ES-I3 (cell line): ENCODE measurements around the gene EIF3K.

Experiments used
- H3K36me3 ChIP-seq: 2 replicates; pipeline ENCODE4 v1.6.1; 2013; ENCODE audit warnings: mild to moderate bottlenecking, low read length, control low read depth, moderate library complexity; ENCODE audit not compliant: insufficient read depth
- H3K4me1 ChIP-seq: 2 replicates; pipeline ENCODE4 v1.6.1; 2013; ENCODE audit warnings: mild to moderate bottlenecking, control low read depth, low read length; ENCODE audit not compliant: insufficient read depth
- H3K9ac ChIP-seq: 2 replicates; pipeline ENCODE4 v1.6.1; 2013; ENCODE audit warnings: low read depth, mild to moderate bottlenecking, low read length, moderate library complexity
- H3K9me3 ChIP-seq: 2 replicates; pipeline ENCODE4 v1.6.1; 2013; ENCODE audit warnings: mild to moderate bottlenecking, low read length, moderate library complexity; ENCODE audit not compliant: control insufficient read depth, insufficient read depth

The EIF3K gene

GRCh38 chr19:38663156-38663651, 44.2 kb downstream of the EIF3K start:
- Histone ChIP-seq H3K9ac (no peak overlapping the region), H3K36me3 (peaks cover 2% of the 10 kb centered on the region; the same call in 1 of the 2 replicates), H3K9me3 (no peaks in the 10 kb centered on the region), H3K4me1 (peaks cover 77% of the 10 kb centered on the region)

DNA sequence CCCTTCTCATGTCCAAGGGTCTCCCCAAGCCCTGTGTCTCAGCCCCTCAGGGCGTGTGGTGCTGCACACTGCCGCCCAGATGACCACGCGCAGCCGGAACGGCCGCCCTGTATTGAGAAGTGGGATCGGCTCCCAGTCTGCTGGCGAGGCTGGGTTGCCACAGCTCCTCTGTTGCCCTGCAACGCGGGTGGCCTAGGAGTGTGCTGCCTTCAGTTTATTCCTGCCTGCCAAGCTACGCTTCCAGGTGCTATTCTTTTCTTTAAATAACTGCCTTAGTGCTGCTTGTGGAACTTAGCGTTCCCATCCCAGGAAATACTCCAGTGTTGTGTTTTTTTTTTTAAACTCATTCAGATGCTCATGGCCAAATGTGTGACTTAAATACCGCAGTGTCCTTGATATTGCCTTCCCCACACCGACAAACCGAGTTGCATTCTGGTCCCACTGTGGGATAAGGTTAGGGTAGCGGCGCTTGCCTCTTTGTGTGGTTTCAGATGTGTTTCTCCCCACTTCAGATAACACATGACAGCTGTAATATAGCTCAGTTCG, 45.0 kb downstream of the EIF3K start:
- Histone ChIP-seq H3K36me3 (0 out of 2 replicates have a peak, but pooled peaks cover 3% of the 10 kb centered on the region), H3K4me1 (peaks cover 76% of the 10 kb centered on the region), H3K9ac (no peak overlapping the region)

DNA sequence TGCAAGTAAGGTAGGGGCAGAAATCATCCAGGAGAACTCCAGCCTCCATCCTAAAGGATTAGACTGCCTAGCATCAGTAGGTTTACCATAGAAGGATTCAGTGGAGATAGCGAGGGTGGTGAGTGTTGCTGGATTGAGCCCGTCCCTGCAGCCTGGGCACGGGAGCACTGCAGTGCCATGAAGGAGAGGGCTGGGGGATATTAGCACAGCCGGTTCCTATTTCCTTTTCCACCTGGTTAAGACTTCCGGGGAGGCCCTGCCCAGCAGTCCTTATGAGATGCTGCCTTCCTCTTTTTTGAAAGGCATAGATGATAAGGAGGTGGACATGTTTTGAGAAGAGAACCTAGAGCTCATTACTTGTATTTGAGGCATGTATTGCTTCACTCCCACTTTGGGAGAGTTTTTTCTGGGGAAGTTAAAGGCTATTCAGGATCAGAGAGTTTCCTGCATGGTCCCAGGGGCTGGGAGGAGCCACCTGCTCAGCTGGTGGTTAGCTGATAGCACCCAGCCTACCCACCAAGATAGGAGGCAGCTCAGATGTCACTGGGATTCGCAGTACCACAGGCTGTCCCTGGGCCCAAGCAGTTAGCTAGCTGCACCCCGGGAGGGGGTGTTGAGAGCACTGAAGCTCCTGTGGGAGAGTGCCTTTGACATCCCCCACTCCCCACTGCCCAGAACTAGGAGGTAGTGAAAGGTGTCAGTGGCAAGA, 45.7 kb downstream of the EIF3K start:
- no peaks in the 10 kb centered on the region for H3K9me3 ChIP-seq
- 0 out of 2 replicates have a peak, but pooled peaks cover 3% of the 10 kb centered on the region for H3K36me3 ChIP-seq
- no peak overlapping the region; the same call in 1 of the 2 replicates for H3K9ac ChIP-seq
- H3K4me1 ChIP-seq: peaks cover 76% of the 10 kb centered on the region

More for the DNA sequence above, 45.0 kb downstream of the EIF3K start:
- H3K9me3 ChIP-seq: no peaks in the 10 kb centered on the region

- no peaks in the 10 kb centered on the region for H3K9me3 ChIP-seq
- 0 out of 2 replicates have a peak, but pooled peaks cover 3% of the 10 kb centered on the region for H3K36me3 ChIP-seq
- H3K9ac ChIP-seq: peak overlapping the region; percentile 0; the same call in 1 of the 2 replicates
- peaks cover 82% of the 10 kb centered on the region for H3K4me1 ChIP-seq
Measured at GRCh38 chr19:38665219-38665931, 46.4 kb downstream of the EIF3K start.

- Histone ChIP-seq H3K9ac (peak overlapping the region; percentile 40), H3K9me3 (no peaks in the 10 kb centered on the region), H3K36me3 (0 out of 2 replicates have a peak, but pooled peaks cover 3% of the 10 kb centered on the region), H3K4me1 (peaks cover 83% of the 10 kb centered on the region)
Measured at GRCh38 chr19:38665950-38666662, 47.1 kb downstream of the EIF3K start.

GRCh38 chr19:38666663-38667511, 47.9 kb downstream of the EIF3K start:
- H3K4me1 ChIP-seq: peaks cover 88% of the 10 kb centered on the region
- H3K9me3 ChIP-seq: no peaks in the 10 kb centered on the region
- H3K9ac ChIP-seq: peak overlapping the region; percentile 40
- H3K36me3 ChIP-seq: 0 out of 2 replicates have a peak, but pooled peaks cover 3% of the 10 kb centered on the region

DNA sequence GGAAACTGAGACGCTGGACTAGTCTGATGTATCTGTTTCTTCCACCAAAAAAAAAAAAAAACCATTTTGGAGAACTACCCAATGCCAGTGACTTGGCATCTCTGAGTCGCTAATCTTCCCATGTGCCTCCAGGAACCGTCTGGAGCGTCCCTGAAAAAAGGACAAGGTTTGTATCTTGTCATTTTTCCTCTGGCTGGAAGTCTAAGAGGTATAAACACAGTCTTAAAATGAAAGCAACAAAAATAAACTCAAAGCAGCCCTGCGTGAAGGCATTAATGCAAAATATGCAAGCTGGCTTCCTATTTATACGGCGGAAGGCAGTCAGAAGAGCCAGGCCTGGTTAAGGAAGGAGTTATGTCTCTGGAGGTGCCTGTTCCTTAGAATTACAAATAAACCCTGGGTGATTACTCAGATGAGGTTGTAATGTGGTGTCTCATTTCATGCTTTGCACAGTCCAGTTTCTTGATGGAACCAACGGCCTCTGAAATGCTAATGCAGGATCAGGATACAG, 48.7 kb downstream of the EIF3K start:
- H3K9ac ChIP-seq: peak overlapping the region; percentile 40; the same call in 1 of the 2 replicates

GRCh38 chr19:38669552-38669951, 50.6 kb downstream of the EIF3K start:
- H3K9ac ChIP-seq: no peak overlapping the region
- H3K4me1 ChIP-seq: peaks cover 74% of the 10 kb centered on the region
- 0 out of 2 replicates have a peak, but pooled peaks cover 3% of the 10 kb centered on the region for H3K36me3 ChIP-seq
- H3K9me3 ChIP-seq: no peaks in the 10 kb centered on the region

More for the DNA sequence above, 48.7 kb downstream of the EIF3K start:
- Histone ChIP-seq H3K4me1 (peaks cover 81% of the 10 kb centered on the region), H3K9me3 (no peaks in the 10 kb centered on the region), H3K36me3 (0 out of 2 replicates have a peak, but pooled peaks cover 3% of the 10 kb centered on the region)

- Histone ChIP-seq H3K4me1 (peaks cover 74% of the 10 kb centered on the region), H3K36me3 (peaks cover 8% of the 10 kb centered on the region; the same call in 1 of the 2 replicates), H3K9me3 (no peaks in the 10 kb centered on the region), H3K9ac (no peak overlapping the region)
Measured at GRCh38 chr19:38670921-38671398, 52.0 kb downstream of the EIF3K start.

GRCh38 chr19:38671654-38672053, 52.7 kb downstream of the EIF3K start:
- Histone ChIP-seq H3K4me1 (peaks cover 77% of the 10 kb centered on the region), H3K9me3 (no peaks in the 10 kb centered on the region), H3K36me3 (peaks cover 8% of the 10 kb centered on the region; the same call in 1 of the 2 replicates), H3K9ac (no peak overlapping the region)

DNA sequence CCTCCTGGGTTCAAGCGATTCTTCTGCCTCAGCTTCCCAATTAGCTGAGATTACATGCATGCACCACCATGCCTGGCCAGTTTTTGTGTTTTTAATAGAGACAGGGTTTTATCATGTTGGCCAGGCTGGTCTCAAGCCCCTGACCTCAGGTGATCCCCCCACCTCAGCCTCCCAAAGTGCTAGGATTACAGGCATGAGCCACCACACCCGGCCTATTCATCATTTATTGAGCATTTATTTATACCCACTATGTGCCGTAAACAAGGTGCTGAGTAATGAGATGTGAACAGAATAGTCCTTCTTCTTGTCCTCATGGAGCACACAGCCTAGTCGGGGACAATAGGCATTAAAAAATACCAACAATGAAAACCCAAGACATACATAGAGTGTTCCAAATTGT, 54.0 kb downstream of the EIF3K start:
- H3K36me3 ChIP-seq: peaks cover 7% of the 10 kb centered on the region; the same call in 1 of the 2 replicates

DNA sequence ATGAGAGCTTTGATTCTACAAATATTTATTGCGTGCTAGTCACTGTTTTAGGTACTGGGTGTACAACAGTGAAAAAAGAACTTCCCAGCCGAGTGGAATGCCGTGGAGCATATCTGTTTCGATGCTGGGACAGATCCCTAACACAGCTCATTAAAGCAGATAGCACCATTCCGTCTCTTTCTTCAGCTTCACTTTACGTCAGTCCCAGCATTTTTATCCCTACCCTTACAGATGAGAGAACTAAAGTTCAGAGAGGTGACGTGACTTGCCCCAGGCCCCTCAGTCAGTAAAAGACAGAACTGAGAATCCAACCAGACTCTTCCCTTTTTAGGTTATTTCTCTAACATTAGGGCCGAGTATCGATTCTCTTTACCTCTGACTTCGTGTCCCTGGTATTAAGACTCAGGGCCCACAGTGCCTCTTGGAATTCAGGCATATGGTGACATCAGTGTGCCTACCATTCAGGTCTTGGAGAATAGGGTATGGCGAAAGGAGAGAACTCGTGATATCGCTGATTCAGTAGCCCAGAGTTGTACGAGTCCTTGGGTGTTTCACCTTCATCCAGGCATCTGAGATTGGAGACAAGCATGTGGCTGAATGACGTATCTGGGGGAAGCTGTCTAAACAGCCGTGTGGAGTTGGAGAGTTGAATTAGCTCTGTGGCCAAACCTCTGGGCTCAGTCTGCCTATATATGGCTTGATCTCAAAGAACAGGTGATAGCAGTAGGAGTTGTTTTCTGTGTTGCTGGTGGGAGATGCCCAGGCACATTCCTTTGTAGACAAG, 55.6 kb downstream of the EIF3K start:
- Histone ChIP-seq H3K9me3 (no peaks in the 10 kb centered on the region), H3K4me1 (peaks cover 55% of the 10 kb centered on the region), H3K36me3 (peaks cover 5% of the 10 kb centered on the region; the same call in 1 of the 2 replicates), H3K9ac (no peak overlapping the region)

More for the DNA sequence above, 54.0 kb downstream of the EIF3K start:
- no peak overlapping the region for H3K9ac ChIP-seq
- no peaks in the 10 kb centered on the region for H3K9me3 ChIP-seq
- peaks cover 63% of the 10 kb centered on the region for H3K4me1 ChIP-seq
